ENCODE results near the gene PEX7.
"Not testable (repeated sequence)": the region's sequence is repeated elsewhere in the genome, so short reads cannot be mapped to it uniquely, and the experiment has no call there.

Gene PEX7

GRCh38 chr6:136950436-136951126 is 128.2 kb downstream of the PEX7 start:
- DNase-seq (ENCODE audit: low read depth in 2 of 2, low spot score in 1 of 2): no peak

- DNase-seq (ENCODE audit: low read depth in 2 of 2, low spot score in 1 of 2): no peak
Measured at GRCh38 chr6:136952714-136953260, 130.4 kb downstream of the PEX7 start.

GRCh38 chr6:136955123-136955522 is 132.7 kb downstream of the PEX7 start:
- DNase-seq (ENCODE audit: low read depth in 2 of 2, low spot score in 1 of 2): no peak

GRCh38 chr6:136956590-136957544 is 134.5 kb downstream of the PEX7 start:
- no peak for DNase-seq (ENCODE audit: low read depth in 2 of 2, low spot score in 1 of 2)

- DNase-seq (ENCODE audit: low read depth in 2 of 2, low spot score in 1 of 2): no peak
Measured at GRCh38 chr6:136958168-136958567, 135.8 kb downstream of the PEX7 start.

GRCh38 chr6:136959471-136959891 is 137.1 kb downstream of the PEX7 start:
- no peak for DNase-seq (ENCODE audit: low read depth in 2 of 2, low spot score in 1 of 2)

GRCh38 chr6:136959935-136960334 is 137.5 kb downstream of the PEX7 start:
- not testable (repeated sequence) for DNase-seq (ENCODE audit: low read depth in 2 of 2, low spot score in 1 of 2)

- DNase-seq (ENCODE audit: low read depth in 2 of 2, low spot score in 1 of 2): no peak
Measured at GRCh38 chr6:136960781-136961180, 138.4 kb downstream of the PEX7 start.

GRCh38 chr6:136961848-136962247 is 139.5 kb downstream of the PEX7 start:
- no peak for DNase-seq (ENCODE audit: low read depth in 2 of 2, low spot score in 1 of 2)

- no peak for DNase-seq (ENCODE audit: low read depth in 2 of 2, low spot score in 1 of 2)
Measured at GRCh38 chr6:136962661-136963060, 140.3 kb downstream of the PEX7 start.

- no peak for DNase-seq (ENCODE audit: low read depth in 2 of 2, low spot score in 1 of 2)
Measured at GRCh38 chr6:136963259-136963658, 140.9 kb downstream of the PEX7 start.

Data from stimulated activated CD8-positive, alpha-beta memory T cell treated with anti-CD3 and anti-CD28 coated beads, Interleukin-4, amount 100 ng/mL, for 1 hour (primary cell).